ENCODE data around the gene GRM8. TPM values are rescaled to one million over a fixed set of nuclear protein-coding genes. Genes with fewer than 3 reads are reported as not detected.

The GRM8 gene
- polyA plus RNA-seq, 2 of the 4 experiments (the other 2 are of a cell fraction) = 0.06 TPM; not detected in 1

- ChIA-PET POLR2A (no interaction called here), CTCF (no interaction called here)
- Histone ChIP-seq H3K4me1 (no peaks in the 10 kb centered on the region), H3K4me2 (no peak overlapping the region), H3K4me3 (no peak overlapping the region), H3K27ac (no peak overlapping the region), H3K9me3 (no peaks in the 10 kb centered on the region)
- DNase-seq (ENCODE audit: low read depth in 1 of 2, low spot score in 1 of 2) = no peak
- TF ChIP-seq ZSCAN20 (CRISPR knock-in tag; IDR thresholded peaks at IDR 0.05) (no peak), BCL3 (IDR thresholded peaks at IDR 0.05) (no peak)
- FAIRE-seq = no peak
- ATAC-seq = no peak
- WGBS (ENCODE audit: missing lambda C conversion rate) = 12% methylated on average over 5 of the region's 5 CpGs
Observed at GRCh38 chr7:127207806-127208205, 44.9 kb downstream of the GRM8 start.

GRCh38 chr7:127207230-127207629, 45.5 kb downstream of the GRM8 start:
- TF ChIP-seq RFX5 (IDR thresholded peaks at IDR 0.05) (no peak), HOXA7 (CRISPR knock-in tag; IDR thresholded peaks at IDR 0.05) (no peak), RARB (CRISPR knock-in tag; IDR thresholded peaks at IDR 0.05) (no peak), FOXS1 (CRISPR knock-in tag; IDR thresholded peaks at IDR 0.05) (no peak), HMGXB4 (CRISPR knock-in tag; IDR thresholded peaks at IDR 0.05; ENCODE audit: borderline replicate concordance) (no peak), RCOR1 (IDR thresholded peaks at IDR 0.05; ENCODE audit: low read depth, low read length) (no peak), ESRRA (IDR thresholded peaks at IDR 0.05; ENCODE audit: borderline replicate concordance, low read length) (no peak), PBX3 (IDR thresholded peaks at IDR 0.05) (no peak), HDAC2 (IDR thresholded peaks at IDR 0.05) (no peak), E2F6 (IDR thresholded peaks at IDR 0.05; ENCODE audit: borderline replicate concordance, low read depth) (no peak), RAD21 (conservative IDR thresholded peaks at IDR 0.05 in 1 of 2, IDR thresholded peaks at IDR 0.05 in 1 of 2) (no peak), MAX (IDR thresholded peaks at IDR 0.05) (no peak), ELK1 (IDR thresholded peaks at IDR 0.05; ENCODE audit: low read depth, low read length) (no peak), SREBF2 (IDR thresholded peaks at IDR 0.05) (no peak)
- WGBS (ENCODE audit: missing lambda C conversion rate) = 16% methylated on average over 4 of the region's 4 CpGs
- Histone ChIP-seq H3K4me2 (no peak overlapping the region), H3K4me1 (no peaks in the 10 kb centered on the region), H3K27ac (no peak overlapping the region), H3K9me3 (no peaks in the 10 kb centered on the region), H3K4me3 (no peak overlapping the region)
- DNase-seq (ENCODE audit: low read depth in 1 of 2, low spot score in 1 of 2) = no peak
- ChIA-PET CTCF (no interaction called here), POLR2A (no interaction called here)
- ATAC-seq = no peak
- FAIRE-seq = no peak

GRCh38 chr7:127194571-127194970, 58.2 kb downstream of the GRM8 start:
- Histone ChIP-seq H3K4me1 (no peaks in the 10 kb centered on the region), H3K4me3 (no peak overlapping the region), H3K9me3 (no peaks in the 10 kb centered on the region), H3K4me2 (no peak overlapping the region), H3K27ac (no peak overlapping the region)
- FAIRE-seq (no peak), ATAC-seq (no peak), DNase-seq (ENCODE audit: low read depth in 1 of 2, low spot score in 1 of 2) (no peak)
- WGBS (ENCODE audit: missing lambda C conversion rate) = 5% methylated on average over 2 of the region's 2 CpGs
- POLR2A ChIA-PET = no interaction called here
- TF ChIP-seq HDAC2 (IDR thresholded peaks at IDR 0.05) = no peak
- TF ChIP-seq ZFP36 (IDR thresholded peaks at IDR 0.05; ENCODE audit: borderline replicate concordance, partially characterized antibody) = no peak
- no peak for TF ChIP-seq NPAS2 (CRISPR knock-in tag; IDR thresholded peaks at IDR 0.05; ENCODE audit: borderline replicate concordance)
- TF ChIP-seq SMC3 (IDR thresholded peaks at IDR 0.05) = no peak
- TF ChIP-seq PBX3 (IDR thresholded peaks at IDR 0.05) = no peak
- TF ChIP-seq CEBPB (IDR thresholded peaks at IDR 0.05) = no peak
- no peak for TF ChIP-seq POLR2A (IDR thresholded peaks at IDR 0.05; ENCODE audit: low read length)
- no peak for TF ChIP-seq BCL3 (IDR thresholded peaks at IDR 0.05)
- TF ChIP-seq SREBF2 (IDR thresholded peaks at IDR 0.05) = no peak
- no peak for TF ChIP-seq ZC3H11A (IDR thresholded peaks at IDR 0.05)
- TF ChIP-seq EP300 (IDR thresholded peaks at IDR 0.05) = no peak
- no peak for TF ChIP-seq USF2 (IDR thresholded peaks at IDR 0.05)
- TF ChIP-seq HOXB5 (CRISPR knock-in tag; IDR thresholded peaks at IDR 0.05) = no peak
- CTCF ChIA-PET = no interaction called here
